Measurements from ENCODE around the gene FOXJ2.
A peak's percentile ranks its signal among the peaks of the same experiment; 100 is the strongest.
"Not testable (repeated sequence)": the region's sequence is repeated elsewhere in the genome, so short reads cannot be mapped to it uniquely, and the experiment has no call there.

The FOXJ2 gene

GRCh38 chr12:8031017-8031416 lies 1.5 kb upstream of the FOXJ2 start:
- not testable (repeated sequence) for DNase-seq

- DNase-seq: peak; percentile 50
These were observed 659 bp upstream of the FOXJ2 start for GRCh38 chr12:8031872-8032241.

- DNase-seq: peak; percentile 27
These were observed 883 bp downstream of the FOXJ2 start for GRCh38 chr12:8033153-8034044.

GRCh38 chr12:8034802-8035201 lies 2.3 kb downstream of the FOXJ2 start:
- no peak for DNase-seq

GRCh38 chr12:8035440-8036010 lies 3.0 kb downstream of the FOXJ2 start:
- no peak for DNase-seq

GRCh38 chr12:8036346-8036745 lies 3.8 kb downstream of the FOXJ2 start:
- no peak for DNase-seq

GRCh38 chr12:8037046-8037663 lies 4.6 kb downstream of the FOXJ2 start:
- DNase-seq: no peak

GRCh38 chr12:8037947-8038346 lies 5.4 kb downstream of the FOXJ2 start:
- peak; percentile 36 for DNase-seq

GRCh38 chr12:8038659-8039114 lies 6.2 kb downstream of the FOXJ2 start:
- peak; percentile 81 for DNase-seq

GRCh38 chr12:8040791-8041190 lies 8.3 kb downstream of the FOXJ2 start:
- no peak for DNase-seq

GRCh38 chr12:8045952-8046944 lies 13.7 kb downstream of the FOXJ2 start:
- peak; percentile 47 for DNase-seq

- DNase-seq: no peak
These were observed 15.3 kb downstream of the FOXJ2 start for GRCh38 chr12:8047842-8048241.

GRCh38 chr12:8048906-8049305 lies 16.4 kb downstream of the FOXJ2 start:
- DNase-seq: no peak

GRCh38 chr12:8050600-8051250 lies 18.2 kb downstream of the FOXJ2 start:
- no peak for DNase-seq

- DNase-seq: no peak
These were observed 20.2 kb downstream of the FOXJ2 start for GRCh38 chr12:8052679-8053078.

- DNase-seq: no peak
These were observed 22.3 kb downstream of the FOXJ2 start for GRCh38 chr12:8054816-8055215.

GRCh38 chr12:8057306-8057705 lies 24.8 kb downstream of the FOXJ2 start:
- DNase-seq: no peak

GRCh38 chr12:8057839-8058238 lies 25.3 kb downstream of the FOXJ2 start:
- DNase-seq: no peak

- no peak for DNase-seq
These were observed 26.0 kb downstream of the FOXJ2 start for GRCh38 chr12:8058506-8058905.

GRCh38 chr12:8064131-8064530 lies 31.6 kb downstream of the FOXJ2 start:
- no peak for DNase-seq

GRCh38 chr12:8065991-8066594 lies 33.6 kb downstream of the FOXJ2 start, which contains the start of gene C3AR1:
Gene C3AR1 (minus strand): TSS chr12:8066359. CDS start chr12:8060185, 6,174 bp downstream.
- no peak for DNase-seq

- DNase-seq: no peak
These were observed 37.1 kb downstream of the FOXJ2 start for GRCh38 chr12:8069582-8069981.
